WTC11 (cell line): ENCODE results near the gene GZF1.

ENCODE experiments used
- CREB1 ChIP-seq: sonication (generic); formaldehyde crosslinking; IDR thresholded peaks from 2 replicates; pipeline ENCODE4 v1.8.0; 2023; ENCODE audit warnings: mild to moderate bottlenecking, missing genetic modification reagents
- CTCF ChIP-seq: fragments of 200-600 bp; IDR thresholded peaks from 2 replicates; pipeline ENCODE4 v1.8.0; 2022; ENCODE audit warnings: antibody characterized with exemption

GRCh38 chr20:23332467-23332866 is 29.5 kb upstream of the GZF1 start:
- no peak for TF ChIP-seq CTCF
- TF ChIP-seq CREB1 (CRISPR knock-in tag) = no peak
